GM18526 (cell line): ENCODE data around the gene FKRP.
A peak's percentile ranks its signal among the peaks of the same experiment; 100 is the strongest.

ENCODE experiments used
- POLR2A ChIP-seq: IDR thresholded peaks from 3 replicates; pipeline ENCODE4 v1.6.1; 2011; ENCODE audit not compliant: insufficient read length; ENCODE audit errors: extremely low read depth

Gene FKRP

DNA sequence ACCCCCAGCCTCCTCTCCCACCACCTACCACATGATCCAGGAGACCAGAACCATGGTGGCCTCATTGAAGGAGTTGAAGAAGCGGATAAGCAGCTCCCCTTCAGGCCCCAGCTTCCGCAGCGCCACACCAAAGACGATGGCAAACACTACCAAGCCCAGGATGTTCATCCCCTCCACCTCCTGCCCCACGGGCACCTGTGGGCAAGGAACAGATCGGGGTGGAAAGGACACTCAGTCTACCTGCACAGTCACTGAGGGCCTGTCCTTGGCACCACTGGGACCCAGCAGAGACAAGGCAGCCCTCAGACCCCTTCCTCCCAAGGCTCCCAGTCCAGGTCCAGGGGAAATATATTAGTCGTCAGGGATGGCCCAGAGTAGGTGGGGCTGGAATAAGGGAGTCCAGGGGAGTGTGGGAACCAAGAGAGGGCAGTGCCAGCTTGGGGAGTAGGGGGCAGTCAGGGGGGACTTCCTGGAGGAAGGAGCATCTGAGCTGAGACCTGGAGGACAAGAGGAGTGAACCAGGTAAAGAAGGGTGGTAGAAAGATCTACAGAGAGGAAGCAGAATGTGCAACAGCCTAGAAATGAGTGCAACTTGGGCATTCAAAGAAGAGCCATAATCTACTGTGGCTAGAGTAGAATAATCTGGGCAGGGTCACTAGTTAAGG, 36.6 kb downstream of the FKRP start:
- no peak for TF ChIP-seq POLR2A

DNA sequence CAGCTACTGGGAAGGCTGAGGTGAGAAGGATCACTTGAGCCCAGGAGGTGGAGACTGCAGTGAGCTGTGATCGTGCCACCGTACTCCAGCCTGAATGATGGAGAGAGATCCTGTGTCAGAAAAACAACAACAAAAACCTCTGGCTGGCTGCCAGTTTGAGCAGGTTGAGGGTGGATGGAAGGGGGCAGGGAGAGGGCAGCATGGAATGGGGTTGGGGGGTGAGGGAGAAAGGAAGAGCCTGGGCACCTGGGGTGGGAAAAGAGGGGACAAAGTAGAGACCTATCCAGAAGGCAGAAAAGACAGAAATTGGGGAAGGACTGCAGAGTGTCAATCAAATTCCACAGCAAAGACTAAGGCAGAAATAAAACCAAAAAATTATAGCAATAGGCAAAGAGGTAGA, 37.8 kb downstream of the FKRP start:
- TF ChIP-seq POLR2A: no peak

DNA sequence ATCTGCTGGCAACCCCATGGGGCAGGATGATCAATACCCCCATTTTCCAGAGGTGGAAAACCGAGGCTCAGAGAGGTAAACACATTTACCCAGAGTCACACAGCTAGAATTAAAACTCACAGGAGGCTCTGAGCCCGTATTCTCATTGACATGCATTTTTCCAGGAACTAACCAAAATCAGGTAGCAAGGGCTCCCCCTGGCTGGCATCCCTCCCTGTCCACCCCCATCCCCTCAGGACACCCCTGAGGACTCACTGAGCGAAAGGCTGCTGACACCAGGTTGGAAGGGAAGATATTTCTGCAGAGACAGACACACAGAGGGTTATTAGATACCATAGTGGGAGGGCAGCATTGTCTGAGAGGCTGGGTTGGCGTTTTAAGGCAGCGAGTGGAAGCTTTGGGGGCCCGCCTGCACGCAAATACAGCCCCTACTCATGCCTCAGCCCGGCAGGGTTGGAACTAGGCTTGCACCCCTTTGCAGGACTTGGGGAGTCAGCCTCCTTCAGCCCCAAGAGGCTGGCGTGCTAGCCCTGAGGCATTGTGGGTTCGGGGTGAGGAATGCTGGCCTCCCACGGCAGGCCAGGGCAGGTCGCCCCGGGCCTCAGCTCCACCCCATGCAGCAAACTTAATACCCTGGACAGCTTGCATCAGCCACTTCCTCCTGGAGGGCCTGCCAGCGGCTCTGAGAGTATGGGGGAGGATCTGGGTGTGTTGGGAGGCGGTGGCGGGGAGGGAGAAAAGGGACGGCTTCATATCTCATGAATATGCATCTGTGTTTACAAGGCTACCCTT, 38.6 kb downstream of the FKRP start:
- peak; percentile 28 for TF ChIP-seq POLR2A

DNA sequence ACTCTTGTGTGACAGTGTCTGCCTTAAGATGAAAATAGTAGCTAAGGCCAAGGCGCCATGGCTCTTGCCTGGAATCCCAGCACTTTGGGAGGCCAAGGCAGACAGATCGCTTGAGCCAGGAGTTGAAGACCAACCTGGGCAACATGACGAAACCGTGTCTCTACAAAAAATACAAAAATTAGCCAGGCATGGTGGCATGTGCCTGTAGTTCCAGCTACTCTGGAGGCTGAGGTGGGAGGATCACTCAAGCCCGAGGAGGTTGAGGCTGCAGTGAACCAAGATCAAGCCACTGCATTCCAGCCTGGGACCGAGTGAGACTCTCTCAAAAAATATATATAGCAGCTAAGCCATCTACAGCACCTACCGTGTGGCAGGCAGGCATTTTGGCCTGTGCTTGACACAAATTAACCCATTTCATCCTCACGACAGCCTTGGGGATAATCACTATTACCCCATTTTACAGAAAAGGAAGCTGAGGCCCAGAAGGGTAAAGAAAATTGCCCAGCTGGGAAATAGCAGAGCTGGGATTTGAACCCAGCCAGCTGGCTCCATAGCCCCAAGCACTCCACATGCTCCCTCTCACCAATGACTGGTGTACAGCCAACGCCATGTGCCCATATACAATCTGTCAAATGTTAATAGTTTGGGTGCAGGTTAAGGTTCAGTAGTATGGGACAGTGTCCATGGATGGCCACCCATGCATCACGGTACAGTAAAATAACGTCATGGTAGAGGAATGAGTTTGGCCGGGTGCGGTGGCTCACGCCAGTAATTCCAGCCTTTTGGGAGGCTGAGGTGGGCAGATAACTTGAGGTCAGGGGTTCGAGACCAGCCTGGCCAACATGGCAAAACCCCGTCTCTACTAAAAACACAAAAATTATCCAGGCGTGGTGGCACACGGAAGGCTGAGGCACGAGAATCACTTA, 39.5 kb downstream of the FKRP start:
- TF ChIP-seq POLR2A: no peak

DNA sequence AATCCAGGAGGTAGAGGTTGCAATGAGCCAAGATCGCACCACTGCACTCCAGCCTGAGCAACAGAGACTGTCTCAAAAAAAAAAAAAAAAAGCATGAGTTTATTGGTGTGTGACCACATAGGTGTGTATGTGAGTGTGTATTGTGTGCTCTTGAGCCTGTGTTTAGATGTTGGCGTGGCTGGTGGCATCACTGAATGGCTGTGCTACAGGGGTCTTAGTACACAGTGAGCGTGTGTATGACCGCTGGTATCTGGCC, 40.1 kb downstream of the FKRP start:
- no peak for TF ChIP-seq POLR2A

DNA sequence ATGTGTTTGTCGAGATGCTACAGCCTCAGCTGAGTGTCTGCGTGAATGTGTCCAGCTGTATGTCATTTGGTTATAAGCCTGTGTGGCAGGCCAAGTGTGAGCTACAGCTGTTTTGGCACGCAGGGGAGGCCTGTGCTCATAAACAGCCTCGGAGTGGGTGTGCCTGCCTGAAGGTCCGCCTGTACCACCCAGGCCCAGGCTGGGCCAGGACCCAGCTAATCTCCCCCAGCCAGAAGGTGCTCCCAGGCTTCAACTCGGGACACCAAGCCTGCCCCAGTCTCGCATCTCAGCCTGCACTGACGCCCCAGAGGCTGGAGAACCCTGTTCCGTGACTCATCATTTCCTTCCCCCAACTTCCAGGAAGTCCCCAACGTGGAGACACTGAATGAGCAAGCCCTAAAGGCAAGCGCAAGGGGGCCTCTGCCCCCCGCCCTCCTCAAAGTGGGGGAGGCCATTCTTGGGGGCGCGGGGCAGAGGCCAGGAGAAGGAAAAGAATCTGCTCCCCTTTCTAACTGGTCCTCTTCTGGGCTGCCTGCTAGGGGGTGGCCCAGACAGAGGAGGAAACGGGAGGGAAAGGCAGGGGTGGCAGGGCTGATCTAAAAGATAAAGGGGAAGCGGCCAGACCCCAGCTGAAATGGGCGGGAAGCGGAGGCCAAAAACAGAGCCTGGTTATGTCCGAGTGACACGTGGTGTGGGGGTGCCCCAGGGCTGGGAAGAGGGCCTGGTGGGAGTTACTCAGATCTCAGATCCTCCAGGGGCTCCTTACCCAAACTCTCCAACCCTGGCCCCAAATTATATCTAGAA, 40.6 kb downstream of the FKRP start:
- TF ChIP-seq POLR2A: peak; percentile 38

DNA sequence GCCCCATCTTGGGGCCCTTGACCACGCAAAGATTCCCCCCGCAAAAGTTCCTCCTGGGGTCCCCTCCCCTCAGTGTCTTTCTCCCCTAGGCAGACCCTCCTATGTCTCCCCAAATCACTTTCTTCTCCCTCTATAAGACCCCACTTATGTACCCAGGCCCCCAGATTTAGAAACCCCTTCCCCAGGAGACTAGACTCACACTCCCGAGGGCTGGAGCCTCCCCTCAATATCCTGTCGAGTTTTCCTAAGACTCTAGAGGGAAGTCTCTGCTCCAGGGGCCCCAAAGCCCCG, 41.1 kb downstream of the FKRP start:
- peak; percentile 9 for TF ChIP-seq POLR2A

DNA sequence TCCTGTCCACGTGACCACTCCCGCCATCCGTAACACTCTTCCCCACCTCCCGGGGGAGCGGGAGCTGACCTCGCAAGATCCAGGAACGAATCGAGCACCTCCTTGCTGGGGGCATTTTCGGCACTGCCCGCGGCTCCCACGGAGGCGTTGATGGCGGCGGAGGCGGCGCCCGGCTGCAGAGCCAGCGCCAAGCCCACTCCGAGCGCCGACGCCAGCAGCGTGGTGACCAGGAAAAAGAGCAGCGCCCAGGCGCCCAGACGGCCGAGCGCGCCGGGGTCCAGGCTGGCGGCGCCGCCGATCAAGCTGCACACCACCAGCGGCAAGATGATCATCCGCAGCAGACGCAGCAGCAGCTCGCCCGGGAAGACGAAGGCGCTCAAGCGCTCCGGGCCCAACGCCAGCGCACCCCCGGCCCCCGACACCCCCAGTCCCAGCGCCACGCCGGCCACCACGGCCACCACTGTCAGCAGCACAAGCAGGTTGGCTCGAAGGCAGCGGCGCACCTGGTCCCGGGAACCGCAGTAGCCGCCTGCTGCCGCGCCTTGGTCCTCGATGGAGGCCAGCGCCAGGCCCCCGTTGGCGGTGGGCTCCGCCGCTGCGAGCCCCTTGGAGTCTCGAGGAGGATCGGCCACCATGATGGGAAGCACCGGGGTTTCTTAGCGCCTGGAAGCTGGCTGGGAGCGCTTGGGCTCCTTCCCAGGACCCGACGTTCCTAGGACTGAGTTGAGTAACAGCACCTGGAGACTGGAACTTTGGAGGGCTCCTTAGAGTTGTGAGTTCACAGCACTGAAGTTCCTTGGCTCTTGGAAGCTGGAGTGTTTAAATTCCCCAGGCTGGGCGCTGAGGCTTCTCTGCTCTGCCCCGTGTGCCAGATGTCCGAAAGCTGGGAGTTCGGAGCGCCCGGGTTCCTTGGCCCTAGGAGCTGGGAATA, 41.7 kb downstream of the FKRP start:
- TF ChIP-seq POLR2A: no peak

DNA sequence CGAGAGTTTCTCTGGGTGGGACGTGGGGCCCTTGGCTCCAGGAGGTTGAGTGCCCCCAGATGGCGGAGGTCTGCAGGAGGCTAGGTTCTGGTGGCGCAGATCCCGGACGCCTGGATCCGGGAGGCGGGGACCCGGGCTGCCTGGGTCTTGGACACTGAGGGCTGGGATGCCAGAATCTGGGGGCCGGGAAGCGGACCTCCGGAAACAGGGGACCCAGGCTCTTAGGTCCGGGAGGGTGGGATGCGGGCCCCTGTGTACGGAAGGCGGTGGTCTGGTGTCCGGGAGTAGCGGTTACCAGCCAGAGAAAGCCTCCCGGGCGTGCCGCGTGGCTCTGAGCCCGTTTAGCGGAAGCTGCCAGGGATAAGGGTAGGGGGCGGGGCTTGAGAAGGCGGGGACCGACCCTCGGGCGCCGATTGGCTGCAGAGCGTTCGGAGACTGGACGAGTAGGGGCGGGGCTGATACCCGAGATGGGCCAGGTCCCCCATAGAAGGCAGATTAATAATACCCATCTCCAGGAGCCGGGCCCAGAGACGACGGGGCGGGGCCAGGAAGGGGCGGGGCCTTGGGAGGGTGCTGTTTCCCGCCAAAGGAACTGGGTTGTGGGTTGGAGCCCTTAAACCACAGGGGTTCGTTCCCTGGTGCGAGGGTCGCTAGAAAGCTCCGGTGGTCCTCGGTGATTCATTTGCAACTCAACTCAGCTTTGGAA, 42.6 kb downstream of the FKRP start, which contains the start of gene SLC1A5:
TSS of gene SLC1A5 (minus strand) at position 333 of the 706 bp plus-strand sequence. CDS start 629 bp downstream, outside the sequence.
- peak; percentile 100 for TF ChIP-seq POLR2A

DNA sequence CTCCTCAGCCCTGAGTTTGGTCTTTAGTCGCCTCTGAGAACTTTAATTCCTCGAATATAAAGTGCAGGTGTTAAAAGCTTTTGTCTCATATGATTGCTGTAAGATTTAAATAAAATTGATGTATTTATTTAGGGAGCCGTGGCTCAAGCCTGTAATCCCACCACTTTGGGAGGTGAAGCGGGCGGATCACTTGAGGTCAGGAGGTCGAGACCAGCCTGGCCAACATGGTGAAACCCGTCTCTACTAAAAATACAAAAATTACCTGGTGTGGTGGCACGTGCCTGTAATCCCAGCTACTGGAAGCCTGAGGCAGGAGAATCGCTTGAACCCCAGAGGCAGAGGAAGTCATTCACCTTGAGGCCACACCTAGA, 43.1 kb downstream of the FKRP start:
- no peak for TF ChIP-seq POLR2A

DNA sequence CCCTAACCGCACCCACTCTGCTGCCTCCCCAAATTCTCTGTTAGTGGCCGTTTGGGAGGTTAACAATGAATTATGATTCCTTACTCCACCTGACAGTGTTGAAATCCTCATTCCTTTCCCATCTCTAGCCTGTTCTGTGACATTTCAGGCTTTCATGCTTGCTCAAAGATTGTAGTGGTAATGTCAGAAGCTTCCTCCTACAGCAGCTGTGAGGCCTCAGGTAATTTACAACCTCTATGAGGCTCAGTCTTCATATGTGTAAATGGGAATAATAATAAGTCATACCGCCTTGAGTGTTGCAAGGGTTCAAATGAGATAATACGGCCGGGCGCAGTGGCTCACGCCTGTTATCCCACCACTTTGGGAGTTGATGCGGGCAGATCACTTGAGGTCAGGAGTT, 43.5 kb downstream of the FKRP start:
- TF ChIP-seq POLR2A: no peak

DNA sequence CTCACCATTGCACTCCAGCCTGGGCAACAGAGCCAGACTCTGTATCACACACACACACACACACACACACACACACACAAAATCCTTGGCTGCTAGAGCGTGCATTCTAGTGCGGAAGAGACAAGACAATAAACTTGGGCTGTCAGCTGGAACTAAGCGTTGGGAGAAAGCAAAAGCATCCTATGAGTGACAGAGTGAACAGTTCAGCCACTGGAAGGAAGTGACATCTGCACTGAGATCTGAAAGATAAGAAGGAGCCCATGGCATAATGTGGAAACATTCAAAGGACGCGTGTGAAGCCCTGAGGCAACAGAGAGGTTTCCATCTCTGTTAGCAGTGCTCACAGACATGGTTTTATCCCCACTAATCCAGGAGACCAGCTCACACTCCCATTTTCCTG, 46.1 kb downstream of the FKRP start:
- TF ChIP-seq POLR2A: no peak

DNA sequence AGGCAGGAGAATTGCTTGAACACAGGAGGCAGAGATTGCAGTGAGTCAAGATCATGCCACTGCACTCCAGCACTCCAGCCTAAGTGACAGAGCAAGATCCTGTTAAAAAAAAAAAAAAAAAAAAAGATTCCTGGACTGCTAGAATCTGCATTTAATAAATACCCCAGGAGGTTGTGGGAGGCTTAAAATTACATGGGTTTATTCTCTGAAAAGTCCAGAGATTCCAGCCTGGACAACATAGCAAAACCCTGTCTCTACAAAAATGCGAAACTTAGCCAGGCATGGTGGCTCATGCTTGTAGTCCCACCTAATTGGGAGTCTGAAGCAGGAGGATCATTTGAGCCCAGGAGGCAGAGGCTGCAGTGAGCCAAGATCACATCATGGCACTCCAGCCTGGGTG, 52.0 kb downstream of the FKRP start:
- TF ChIP-seq POLR2A: no peak

DNA sequence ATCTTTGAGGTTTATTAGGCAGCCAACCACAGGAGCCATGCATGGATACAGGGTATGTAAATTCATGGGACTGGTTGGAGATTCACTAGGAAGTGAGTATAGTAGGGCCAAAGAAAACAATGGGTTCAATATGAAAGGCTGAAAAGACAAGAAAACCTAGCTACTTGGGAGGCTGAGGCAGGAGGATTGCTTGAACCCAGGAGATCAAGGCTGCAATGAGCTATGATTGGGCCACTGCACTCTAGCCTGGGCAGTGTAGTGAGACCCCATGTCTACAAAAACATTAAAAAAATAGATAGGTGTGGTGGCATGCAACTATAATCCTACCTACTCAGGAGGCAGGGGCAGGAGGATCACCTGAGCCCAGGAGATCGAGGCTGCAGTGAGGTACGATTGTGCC, 52.9 kb downstream of the FKRP start:
- TF ChIP-seq POLR2A: no peak
